ENCODE data around the gene INPP4A.

INPP4A gene

DNA sequence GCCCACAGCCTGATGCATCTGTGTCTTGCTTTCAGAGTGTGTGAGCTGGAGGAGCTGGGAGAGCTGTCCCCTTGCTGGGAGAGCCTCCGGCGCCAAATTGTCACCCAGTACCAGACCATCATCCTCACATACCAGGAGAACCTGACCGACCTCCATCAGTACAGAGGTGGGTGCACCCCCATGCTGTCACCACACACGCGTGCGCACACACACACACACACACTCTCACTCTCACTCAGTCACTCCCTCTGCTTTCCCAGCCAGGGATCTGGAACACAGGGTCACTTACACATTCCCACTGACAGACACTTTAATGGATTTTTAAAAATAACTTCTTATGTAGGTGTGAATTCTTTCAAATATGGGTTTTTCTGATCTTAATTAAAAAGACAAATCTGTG, 99.2 kb downstream of the INPP4A start:
- H3K4me1 ChIP-seq (ENCODE audit: control insufficient read depth in 1 of 2, insufficient read depth in 1 of 2, low read depth in 1 of 2, low read length in 1 of 2): peaks cover 5 to 10% of the 10 kb centered on the region in 2 experiments
- H3K27ac ChIP-seq: no peak overlapping the region
- no peaks in the 10 kb centered on the region for H3K27me3 ChIP-seq
- H3K9me3 ChIP-seq: no peaks in the 10 kb centered on the region
- TF ChIP-seq, protein P1, sequence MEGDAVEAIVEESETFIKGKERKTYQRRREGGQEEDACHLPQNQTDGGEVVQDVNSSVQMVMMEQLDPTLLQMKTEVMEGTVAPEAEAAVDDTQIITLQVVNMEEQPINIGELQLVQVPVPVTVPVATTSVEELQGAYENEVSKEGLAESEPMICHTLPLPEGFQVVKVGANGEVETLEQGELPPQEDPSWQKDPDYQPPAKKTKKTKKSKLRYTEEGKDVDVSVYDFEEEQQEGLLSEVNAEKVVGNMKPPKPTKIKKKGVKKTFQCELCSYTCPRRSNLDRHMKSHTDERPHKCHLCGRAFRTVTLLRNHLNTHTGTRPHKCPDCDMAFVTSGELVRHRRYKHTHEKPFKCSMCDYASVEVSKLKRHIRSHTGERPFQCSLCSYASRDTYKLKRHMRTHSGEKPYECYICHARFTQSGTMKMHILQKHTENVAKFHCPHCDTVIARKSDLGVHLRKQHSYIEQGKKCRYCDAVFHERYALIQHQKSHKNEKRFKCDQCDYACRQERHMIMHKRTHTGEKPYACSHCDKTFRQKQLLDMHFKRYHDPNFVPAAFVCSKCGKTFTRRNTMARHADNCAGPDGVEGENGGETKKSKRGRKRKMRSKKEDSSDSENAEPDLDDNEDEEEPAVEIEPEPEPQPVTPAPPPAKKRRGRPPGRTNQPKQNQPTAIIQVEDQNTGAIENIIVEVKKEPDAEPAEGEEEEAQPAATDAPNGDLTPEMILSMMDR (IDR thresholded peaks at IDR 0.05): no peak
- H3K4me3 ChIP-seq (ENCODE audit: low read depth in 1 of 2, low read length in 1 of 2): no peak overlapping the region
- H3K36me3 ChIP-seq: peaks cover 95% of the 10 kb centered on the region

DNA sequence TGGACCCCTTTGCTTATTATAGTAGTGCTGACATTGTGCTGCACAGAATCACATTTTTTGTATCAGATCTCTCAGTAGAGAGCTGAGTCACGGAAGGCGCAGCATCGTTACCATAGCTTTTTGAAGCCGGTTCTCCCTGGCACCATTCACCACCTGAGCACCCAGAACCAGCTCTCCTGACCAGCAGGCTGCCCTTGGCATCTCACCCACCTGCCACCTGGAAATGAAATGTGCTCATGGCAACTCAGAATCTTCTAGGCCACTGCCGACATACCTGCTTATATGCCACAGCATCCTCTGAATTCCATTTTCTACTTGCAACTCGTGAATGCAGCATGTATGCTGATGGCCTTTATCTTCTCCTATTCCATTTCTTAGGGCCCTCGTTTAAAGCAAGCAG, 100.9 kb downstream of the INPP4A start:
- TF ChIP-seq, protein P1 (IDR thresholded peaks at IDR 0.05): no peak
- H3K4me1 ChIP-seq (ENCODE audit: control insufficient read depth in 1 of 2, insufficient read depth in 1 of 2, low read depth in 1 of 2, low read length in 1 of 2): peaks cover 3 to 7% of the 10 kb centered on the region in 2 experiments
- H3K27me3 ChIP-seq: no peaks in the 10 kb centered on the region
- no peaks in the 10 kb centered on the region for H3K9me3 ChIP-seq
- H3K36me3 ChIP-seq: peaks cover 95% of the 10 kb centered on the region
- H3K4me3 ChIP-seq (ENCODE audit: low read depth in 1 of 2, low read length in 1 of 2): no peak overlapping the region
- H3K27ac ChIP-seq: no peak overlapping the region

GRCh38 chr2:98546186-98546585, 101.5 kb downstream of the INPP4A start:
- Histone ChIP-seq H3K36me3 (peaks cover 95% of the 10 kb centered on the region), H3K4me3 (ENCODE audit: low read depth in 1 of 2, low read length in 1 of 2) (no peak overlapping the region), H3K9me3 (no peaks in the 10 kb centered on the region), H3K27me3 (no peaks in the 10 kb centered on the region), H3K27ac (no peak overlapping the region), H3K4me1 (ENCODE audit: control insufficient read depth in 1 of 2, insufficient read depth in 1 of 2, low read depth in 1 of 2, low read length in 1 of 2) (peaks cover 3 to 7% of the 10 kb centered on the region in 2 experiments)
- TF ChIP-seq, protein P1 (IDR thresholded peaks at IDR 0.05): no peak

DNA sequence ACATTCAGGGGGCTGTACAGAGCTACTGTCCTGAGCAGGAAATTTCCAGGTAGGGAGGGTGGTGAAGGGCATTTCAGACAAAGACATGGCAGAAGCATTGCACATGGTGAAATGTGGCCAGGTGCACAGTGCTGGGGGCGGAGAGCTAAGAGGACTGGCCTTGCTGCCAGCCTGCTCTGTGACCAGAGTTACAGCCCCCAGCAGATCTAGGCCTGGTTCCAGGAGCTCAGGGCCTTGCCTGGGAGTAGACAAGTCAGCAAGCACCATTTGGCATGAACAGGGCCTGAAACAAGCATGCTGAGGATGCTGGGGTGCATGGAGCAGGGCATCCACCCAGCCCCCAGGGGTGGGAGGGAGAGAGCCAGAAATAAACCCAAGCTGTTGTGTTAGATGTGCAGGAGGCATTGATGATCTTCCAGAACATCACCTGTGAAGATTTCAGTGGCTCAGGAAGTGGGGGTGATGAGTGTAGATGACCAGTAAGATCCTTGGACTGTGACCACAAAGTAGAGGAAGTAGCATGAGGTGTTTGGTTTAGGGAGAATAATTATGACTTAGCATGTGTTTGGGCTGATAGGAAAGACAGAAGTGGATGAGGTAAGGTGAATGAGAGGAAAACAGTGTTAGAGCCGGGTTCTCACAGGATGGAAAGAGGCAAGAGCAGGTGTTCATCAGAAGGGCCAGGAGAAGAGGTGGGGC, 102.6 kb downstream of the INPP4A start:
- peaks cover 3 to 7% of the 10 kb centered on the region in 2 experiments for H3K4me1 ChIP-seq (ENCODE audit: control insufficient read depth in 1 of 2, insufficient read depth in 1 of 2, low read depth in 1 of 2, low read length in 1 of 2)
- H3K36me3 ChIP-seq: peaks cover 96% of the 10 kb centered on the region
- no peaks in the 10 kb centered on the region for H3K27me3 ChIP-seq
- no peaks in the 10 kb centered on the region for H3K9me3 ChIP-seq
- H3K27ac ChIP-seq: peak overlapping the region; percentile 44
- TF ChIP-seq, protein P1 (IDR thresholded peaks at IDR 0.05): no peak
- no peak overlapping the region for H3K4me3 ChIP-seq (ENCODE audit: low read depth in 1 of 2, low read length in 1 of 2)

GRCh38 chr2:98548920-98549818, 104.5 kb downstream of the INPP4A start:
- Histone ChIP-seq H3K27me3 (no peaks in the 10 kb centered on the region), H3K4me1 (ENCODE audit: control insufficient read depth in 1 of 2, insufficient read depth in 1 of 2, low read depth in 1 of 2, low read length in 1 of 2) (peaks cover 3 to 7% of the 10 kb centered on the region in 2 experiments), H3K4me3 (ENCODE audit: low read depth in 1 of 2, low read length in 1 of 2) (no peak overlapping the region), H3K27ac (no peak overlapping the region), H3K36me3 (peaks cover 100% of the 10 kb centered on the region), H3K9me3 (no peaks in the 10 kb centered on the region)
- TF ChIP-seq, protein P1 (IDR thresholded peaks at IDR 0.05): no peak

All from neutrophil (primary cell).